GM12864 (cell line): ENCODE data around the gene SS18L1.

Experiments
- DNase-seq: peaks from one replicate; pipeline ENCODE4 v3.0.0-alpha.2; 2011; ENCODE audit warnings: low read depth
- H3K4me3 ChIP-seq: 2 replicates; pipeline ENCODE4 v1.5.1; 2011; ENCODE audit warnings: mild to moderate bottlenecking, low read depth, low read length, control low read depth
- CTCF ChIP-seq: IDR thresholded peaks from 2 replicates; pipeline ENCODE4 v1.5.1; 2011; ENCODE audit warnings: low read depth, mild to moderate bottlenecking, moderate library complexity, low read length, control low read depth, inconsistent platforms; ENCODE audit errors: missing control alignments

Gene SS18L1

GRCh38 chr20:62161347-62161746 lies 17.8 kb downstream of the SS18L1 start:
- no peak for TF ChIP-seq CTCF
- no peak overlapping the region for H3K4me3 ChIP-seq
- DNase-seq = no peak

GRCh38 chr20:62162765-62163484 lies 19.4 kb downstream of the SS18L1 start:
- no peak for DNase-seq

DNA sequence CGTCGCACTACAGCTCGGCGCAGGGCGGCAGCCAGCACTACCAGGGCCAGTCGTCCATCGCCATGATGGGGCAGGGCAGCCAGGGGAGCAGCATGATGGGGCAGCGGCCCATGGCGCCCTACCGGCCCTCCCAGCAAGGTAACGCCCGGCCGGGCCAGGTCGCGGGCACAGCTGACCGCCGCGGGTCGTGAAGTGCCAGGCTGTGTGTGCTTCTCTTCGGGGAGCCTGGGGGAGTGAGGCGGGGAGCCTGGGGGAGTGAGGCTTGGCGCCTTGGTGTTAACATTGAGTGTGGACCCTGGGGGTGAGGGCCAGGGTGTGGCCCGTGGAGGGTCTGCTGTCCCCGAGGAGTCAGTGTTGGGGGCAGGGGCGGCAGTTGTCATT lies 19.9 kb downstream of the SS18L1 start:
- TF ChIP-seq CTCF = no peak
- no peak for DNase-seq
- H3K4me3 ChIP-seq = no peak overlapping the region

More at GRCh38 chr20:62162765-62163484, 19.4 kb downstream of the SS18L1 start:
- H3K4me3 ChIP-seq = no peak overlapping the region
- TF ChIP-seq CTCF = no peak

DNA sequence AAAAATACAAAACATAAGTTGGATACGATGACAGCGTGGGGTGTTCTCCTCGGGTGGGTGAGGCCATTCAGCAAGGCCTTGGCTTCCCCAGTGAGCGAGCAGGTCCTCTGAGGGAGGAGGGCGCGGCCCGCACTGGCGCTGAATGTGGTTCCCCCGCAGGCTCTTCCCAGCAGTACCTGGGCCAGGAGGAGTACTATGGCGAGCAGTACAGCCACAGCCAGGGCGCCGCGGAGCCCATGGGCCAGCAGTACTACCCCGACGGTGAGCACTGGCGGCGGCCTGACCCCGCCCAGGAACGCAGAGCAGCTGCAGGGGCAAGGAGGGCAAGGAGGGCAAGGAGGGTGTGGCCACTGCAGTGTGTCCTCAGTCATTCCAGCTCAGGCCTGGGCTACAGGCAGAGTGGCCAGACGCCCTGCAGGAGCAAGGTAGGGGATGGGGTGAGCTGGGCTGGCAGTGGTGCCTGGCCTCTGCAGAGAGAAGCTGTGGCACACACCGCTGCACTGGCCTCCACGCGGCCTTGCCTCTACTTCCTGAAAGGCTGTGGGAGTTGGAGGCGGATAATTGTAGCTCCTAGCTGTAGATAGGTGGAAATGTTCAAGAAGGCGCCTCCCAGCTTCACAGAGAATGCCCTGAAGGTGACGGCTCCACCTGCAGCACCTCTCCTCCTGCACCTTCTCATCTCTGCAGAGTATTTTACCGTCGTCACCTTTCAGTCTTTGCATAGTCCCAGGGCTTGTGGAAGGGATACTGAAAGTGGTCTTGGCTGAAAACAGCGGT lies 20.6 kb downstream of the SS18L1 start:
- no peak overlapping the region for H3K4me3 ChIP-seq
- no peak for DNase-seq
- TF ChIP-seq CTCF = no peak

- TF ChIP-seq CTCF = no peak
- no peak overlapping the region for H3K4me3 ChIP-seq
- DNase-seq = no peak
These were observed 21.6 kb downstream of the SS18L1 start for GRCh38 chr20:62164879-62165761.

GRCh38 chr20:62165762-62166399 lies 22.3 kb downstream of the SS18L1 start:
- DNase-seq = no peak
- no peak for TF ChIP-seq CTCF
- no peak overlapping the region for H3K4me3 ChIP-seq
